H1 (cell line): ENCODE measurements around the gene CHST11. TPM values are rescaled to one million over a fixed set of nuclear protein-coding genes. Genes with fewer than 3 reads are reported as not detected.

ENCODE experiments used
- CTCF ChIA-PET: fragments of 300-600 bp; sonication (Branson Sonifier 250); formaldehyde crosslinking; loops from one replicate; lab custom pipeline; 2021; ENCODE audit not compliant: partially characterized antibody; lab: Charles Lee
- POLR2A ChIA-PET: fragments of 300-600 bp; sonication (Branson Sonifier 250); formaldehyde crosslinking; loops from one replicate; lab custom pipeline; 2021; ENCODE audit warnings: inconsistent platforms; ENCODE audit not compliant: partially characterized antibody; lab: Charles Lee
- DNase-seq, 2 experiments: peaks; one replicate each; pipeline versions ENCODE4 v3.0.0 to v3.0.0-alpha.2; 2010 to 2022; ENCODE audit warnings: low spot score in 2 of 2, low read depth in 1 of 2, mixed read lengths in 1 of 2
- FAIRE-seq: peaks from 2 replicates; lab custom pipeline; 2011; peaks lifted over from hg19 to GRCh38; lab: Jason Lieb, UNC
- H2AFZ ChIP-seq: 2 replicates; pipeline ENCODE4 v1.8.1; 2012; ENCODE audit warnings: low read length, inconsistent platforms
- H2AK5ac ChIP-seq: 2 replicates; pipeline ENCODE4 v1.6.1; 2013; ENCODE audit warnings: low read depth, low read length
- H2BK120ac ChIP-seq: replicated peaks from 2 replicates; pipeline ENCODE3; 2013; ENCODE audit warnings: low read depth, low read length, inconsistent platforms
- H2BK12ac ChIP-seq: 2 replicates; pipeline ENCODE4 v1.6.1; 2013; ENCODE audit warnings: low read depth, low read length
- H2BK15ac ChIP-seq: 2 replicates; pipeline ENCODE4 v1.6.1; 2013; ENCODE audit warnings: low read length
- H2BK20ac ChIP-seq: 2 replicates; pipeline ENCODE4 v1.6.1; 2013; ENCODE audit warnings: low read length
- H2BK5ac ChIP-seq: 2 replicates; pipeline ENCODE4 v1.6.1; 2013; ENCODE audit warnings: low read depth, low read length
- H3K14ac ChIP-seq: 2 replicates; pipeline ENCODE4 v1.6.1; 2013; ENCODE audit warnings: inconsistent platforms; ENCODE audit not compliant: insufficient read length
- H3K18ac ChIP-seq: 2 replicates; pipeline ENCODE4 v1.6.1; 2013; ENCODE audit warnings: low read length; ENCODE audit errors: extremely low read depth
- H3K23ac ChIP-seq: 2 replicates; pipeline ENCODE4 v1.6.1; 2013; ENCODE audit warnings: inconsistent platforms; ENCODE audit not compliant: insufficient read length
- H3K23me2 ChIP-seq: 2 replicates; pipeline ENCODE4 v1.6.1; 2013; ENCODE audit warnings: low read depth, low read length
- H3K27ac ChIP-seq: 2 replicates; pipeline ENCODE4 v1.6.1; 2011; ENCODE audit warnings: low read depth, low read length, inconsistent platforms
- H3K27me3 ChIP-seq, 4 experiments: replicated peaks in 1 of 4; 1 replicate in 1 of 4; 2 replicates in 3 of 4; pipeline versions ENCODE4 v1.6.1 to v1.8.1; 2011 to 2013; ENCODE audit warnings: low read length in 3 of 4, mild to moderate bottlenecking in 3 of 4, inconsistent platforms in 2 of 4, mixed read lengths in 2 of 4, moderate library complexity in 1 of 4; ENCODE audit not compliant: control insufficient read depth in 3 of 4, insufficient read depth in 3 of 4; ENCODE audit errors: extremely low read depth in 1 of 4
- H3K36me3 ChIP-seq, 4 experiments: 2 replicates each; pipeline versions ENCODE4 v1.6.1 to v1.8.1; 2011 to 2013; ENCODE audit warnings: mild to moderate bottlenecking in 4 of 4, low read length in 3 of 4, moderate library complexity in 2 of 4, control low read depth in 1 of 4, inconsistent platforms in 1 of 4; ENCODE audit not compliant: insufficient read depth in 4 of 4, control insufficient read depth in 2 of 4
- H3K4ac ChIP-seq: replicated peaks from 2 replicates; pipeline ENCODE3; 2013; ENCODE audit warnings: low read length, low read depth, mixed read lengths, inconsistent platforms; ENCODE audit not compliant: insufficient read length
- H3K4me1 ChIP-seq, 4 experiments: replicated peaks in 1 of 4; 1 replicate in 1 of 4; 2 replicates in 3 of 4; pipeline versions ENCODE4 v1.6.1 to v1.8.1; 2011 to 2013; ENCODE audit warnings: low read length in 3 of 4, inconsistent platforms in 2 of 4, mixed read lengths in 1 of 4; ENCODE audit not compliant: insufficient read depth in 4 of 4, control insufficient read depth in 3 of 4
- H3K4me2 ChIP-seq, 2 experiments: 2 replicates each; pipeline versions ENCODE4 v1.6.1 to v1.8.1; 2011 to 2013; ENCODE audit warnings: low read depth in 2 of 2, low read length in 2 of 2, control low read depth in 1 of 2, inconsistent platforms in 1 of 2, mild to moderate bottlenecking in 1 of 2; ENCODE audit not compliant: insufficient read depth in 1 of 2
- H3K4me3 ChIP-seq, 4 experiments: fragments of 200-600, 300-600 bp in 1 of 4; sonication (generic), shearing (Covaris generic), sonication (Bioruptor Twin) in 1 of 4; 2 replicates each; pipeline versions ENCODE4 v1.5.1 to v1.8.1; 2011 to 2016; ENCODE audit warnings: low read length in 4 of 4, low read depth in 3 of 4, control low read depth in 2 of 4, inconsistent platforms in 2 of 4, mild to moderate bottlenecking in 2 of 4, mixed read lengths in 1 of 4, moderate library complexity in 1 of 4; ENCODE audit not compliant: insufficient read depth in 2 of 4; ENCODE audit errors: extremely low read depth in 1 of 4
- H3K56ac ChIP-seq: replicated peaks from 2 replicates; pipeline ENCODE3; 2013; ENCODE audit warnings: low read depth, mild to moderate bottlenecking, mixed read lengths, low read length, inconsistent platforms; ENCODE audit not compliant: insufficient read length
- H3K79me1 ChIP-seq: 2 replicates; pipeline ENCODE4 v1.6.1; 2013; ENCODE audit warnings: low read depth, low read length, control low read depth
- H3K79me2 ChIP-seq, 2 experiments: 2 replicates each; pipeline versions ENCODE4 v1.6.1 to v1.8.1; 2012 to 2013; ENCODE audit warnings: low read length in 2 of 2, mild to moderate bottlenecking in 2 of 2, inconsistent platforms in 1 of 2; ENCODE audit not compliant: insufficient read depth in 2 of 2, control insufficient read depth in 1 of 2
- H3K9ac ChIP-seq, 4 experiments: replicated peaks in 1 of 4; 1 replicate in 1 of 4; 2 replicates in 3 of 4; pipeline versions ENCODE4 v1.6.1 to v1.8.1; 2011 to 2013; ENCODE audit warnings: low read depth in 3 of 4, low read length in 3 of 4, control low read depth in 2 of 4, mild to moderate bottlenecking in 2 of 4, moderate library complexity in 2 of 4, inconsistent platforms in 1 of 4; ENCODE audit errors: extremely low read depth in 1 of 4
- H3K9me3 ChIP-seq, 2 experiments: 2 replicates each; pipeline versions ENCODE4 v1.6.1 to v1.8.1; 2012 to 2013; ENCODE audit warnings: mild to moderate bottlenecking in 2 of 2, moderate library complexity in 2 of 2, control low read depth in 1 of 2, inconsistent platforms in 1 of 2, low read depth in 1 of 2, low read length in 1 of 2, mixed read lengths in 1 of 2; ENCODE audit not compliant: insufficient read depth in 2 of 2
- H4K20me1 ChIP-seq, 2 experiments: replicated peaks in 1 of 2; 2 replicates each; pipeline versions ENCODE3 to v1.8.1; 2011 to 2013; ENCODE audit warnings: inconsistent platforms in 2 of 2, low read length in 2 of 2, mild to moderate bottlenecking in 1 of 2; ENCODE audit not compliant: insufficient read depth in 2 of 2, control insufficient read depth in 1 of 2
- H4K5ac ChIP-seq: 2 replicates; pipeline ENCODE4 v1.6.1; 2013; ENCODE audit warnings: low read length, low read depth, mixed read lengths, inconsistent platforms; ENCODE audit not compliant: insufficient read length
- H4K8ac ChIP-seq: 2 replicates; pipeline ENCODE4 v1.8.0; 2013; ENCODE audit warnings: mild to moderate bottlenecking, moderate library complexity, low read length, inconsistent platforms; ENCODE audit not compliant: insufficient read depth; ENCODE audit errors: extremely low read depth
- H4K91ac ChIP-seq: replicated peaks from 2 replicates; pipeline ENCODE3; 2013; ENCODE audit warnings: low read length, mixed read lengths, inconsistent platforms; ENCODE audit not compliant: insufficient read length
- CHD1 ChIP-seq: IDR thresholded peaks from 2 replicates; pipeline ENCODE4 v1.6.1; 2012; ENCODE audit warnings: low read depth, low read length, improper control_type of control experiment
- CTBP2 ChIP-seq: IDR thresholded peaks from 2 replicates; pipeline ENCODE4 v1.7.0; 2011; ENCODE audit warnings: borderline replicate concordance, mild to moderate bottlenecking, moderate library complexity, mixed read lengths, low read length; ENCODE audit not compliant: insufficient read depth, insufficient read length
- EP300 ChIP-seq, 2 experiments: IDR thresholded peaks; 1 replicate in 1 of 2; 2 replicates in 1 of 2; pipeline ENCODE4 v1.6.1; 2011 to 2012; ENCODE audit warnings: low read depth in 2 of 2, low read length in 2 of 2, mild to moderate bottlenecking in 2 of 2, borderline replicate concordance in 1 of 2, inconsistent platforms in 1 of 2, moderate library complexity in 1 of 2
- KDM1A ChIP-seq: fragments of 200-600, 300-600 bp; sonication (generic); IDR thresholded peaks from 2 replicates; pipeline ENCODE4 v1.7.1; 2016; ENCODE audit warnings: mild to moderate bottlenecking, low read length, borderline replicate concordance
- KDM4A ChIP-seq: IDR thresholded peaks from one replicate; pipeline ENCODE4 v1.7.1; 2012; ENCODE audit warnings: low read depth, mild to moderate bottlenecking, moderate library complexity, low read length, inconsistent platforms; ENCODE audit not compliant: severe bottlenecking
- NANOG ChIP-seq: IDR thresholded peaks from 2 replicates; pipeline ENCODE4 v1.6.1; 2011; ENCODE audit warnings: low read length, low read depth, mild to moderate bottlenecking, inconsistent platforms; ENCODE audit not compliant: insufficient read depth, poor library complexity, severe bottlenecking
- RAD21 ChIP-seq, 2 experiments: IDR thresholded peaks in 1 of 2; conservative IDR thresholded peaks in 1 of 2; 2 replicates each; pipeline ENCODE4 v1.6.1; 2011; ENCODE audit warnings: low read depth in 2 of 2, low read length in 2 of 2, improper control_type of control experiment in 1 of 2, inconsistent platforms in 1 of 2, mild to moderate bottlenecking in 1 of 2, moderate library complexity in 1 of 2
- RXRA ChIP-seq: IDR thresholded peaks from 2 replicates; pipeline ENCODE4 v1.6.1; 2011; ENCODE audit warnings: low read depth, mild to moderate bottlenecking, low read length, moderate library complexity; ENCODE audit not compliant: insufficient read depth
- SP2 ChIP-seq: IDR thresholded peaks from 2 replicates; pipeline ENCODE4 v1.6.1; 2012; ENCODE audit warnings: mild to moderate bottlenecking, low read length, inconsistent platforms
- SRF ChIP-seq: IDR thresholded peaks from 2 replicates; pipeline ENCODE4 v1.6.1; 2011; ENCODE audit warnings: mild to moderate bottlenecking, low read depth, low read length, moderate library complexity
- TAF7 ChIP-seq: optimal IDR thresholded peaks from 2 replicates; pipeline ENCODE3; 2011; ENCODE audit warnings: low read depth, mild to moderate bottlenecking, inconsistent platforms, low read length, moderate library complexity, borderline replicate concordance
- WGBS, 2 experiments: shearing (Covaris generic) in 1 of 2; methylation state at CpG; one replicate each; pipeline versions ENCODE4 v1.1.6 to v1.1.7; 2013 to 2015; ENCODE audit warnings: low lambda C conversion rate in 2 of 2, mixed read lengths in 2 of 2, inconsistent platforms in 1 of 2, low coverage in 1 of 2, missing lambda C conversion rate in 1 of 2; ENCODE audit not compliant: insufficient replicate concordance in 2 of 2, insufficient coverage in 1 of 2, insufficient read length in 1 of 2; ENCODE audit errors: extremely low coverage in 1 of 2, missing lambda C conversion rate in 1 of 2; 5-methylcytosine and 5-hydroxymethylcytosine counted together
- polyA plus RNA-seq, 7 experiments: library from polyadenylated mRNA; depleted of rRNA in 3 of 7; stranded (reverse) in 5 of 7; unstranded in 2 of 7; fragments of >200 nt in 5 of 7; fragments of 200-250 nt in 2 of 7; gene quantifications; 1 replicate in 5 of 7; 2 replicates in 1 of 7; 4 replicates in 1 of 7; pipeline versions ENCODE4 v1.2.1 to v1.2.3, GENCODE V29; 2011 to 2013; ENCODE audit warnings: missing spikeins in 2 of 7, mixed read lengths in 2 of 7
- total RNA-seq: library from RNA; stranded (reverse); fragmentation: NEBNext Ultra II Directional; extraction: Animal tissue kit (Norgen Biotek cat#: 25700); gene quantifications from 2 replicates; pipeline ENCODE4 v1.2.1, GENCODE V29; 2021
- TF ChIP-seq, protein P1 (sequence below): IDR thresholded peaks from 2 replicates; pipeline ENCODE4 v1.6.1; 2011; ENCODE audit warnings: low read depth, mild to moderate bottlenecking, low read length; ENCODE audit not compliant: insufficient read depth

Gene CHST11
- total and polyA plus RNA-seq, 2 of the 8 experiments (the other 6 are each of a cell fraction or from before 2014, with no cell fraction given) = 14.4 to 20.8 TPM

DNA sequence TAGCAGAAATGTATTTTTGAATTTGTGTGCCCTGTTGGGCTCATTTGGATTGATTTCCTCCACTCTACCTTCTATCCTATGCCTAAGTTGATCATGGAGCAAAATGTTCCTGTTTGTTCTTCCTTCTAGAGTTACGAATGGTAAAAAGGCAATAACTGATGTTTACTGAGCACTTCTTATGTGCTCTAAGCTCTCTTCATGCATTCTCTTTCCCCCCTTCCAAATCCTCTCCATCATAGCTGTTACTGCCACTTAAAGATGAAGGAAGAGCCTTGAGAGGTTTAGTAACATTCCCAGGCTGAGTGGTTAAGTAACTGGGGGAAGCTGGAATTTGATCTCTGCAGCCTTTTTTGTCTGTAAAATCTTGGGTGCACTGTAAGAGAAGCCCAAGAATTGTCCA is 60.1 kb downstream of the CHST11 start:
- no peak overlapping the region for H3K4me2 ChIP-seq
- H3K79me2 ChIP-seq = peaks cover 0 to 6% of the 10 kb centered on the region in 2 experiments; a peak in 1 of 4 replicates
- H4K5ac ChIP-seq = no peak overlapping the region
- no peak overlapping the region for H2BK5ac ChIP-seq
- H3K9me3 ChIP-seq = no peaks in the 10 kb centered on the region
- no peak overlapping the region for H3K9ac ChIP-seq
- H4K91ac ChIP-seq = no peak overlapping the region
- H2BK120ac ChIP-seq = no peak overlapping the region
- H3K18ac ChIP-seq = no peak overlapping the region
- H3K56ac ChIP-seq = no peak overlapping the region
- ChIA-PET CTCF (interaction anchor here (1.2 to 1.5 kb wide), 2 partner anchors 10 to 34 kb away, joined by 3 to 5 read pairs; no protein-coding TSS in a partner anchor), POLR2A (interaction anchor here (1.0 kb wide), 1 partner anchor 19 kb away, joined by 3 read pairs; no protein-coding TSS in a partner anchor)
- WGBS, 2 experiments = 83% methylated on average over 1 of the region's 1 CpG; no CpG with 5 or more reads in 1 of the 2 experiments
- no peak overlapping the region for H3K23ac ChIP-seq
- no peak overlapping the region for H3K14ac ChIP-seq
- H3K27ac ChIP-seq = no peak overlapping the region
- H2AFZ ChIP-seq = no peak overlapping the region
- H3K4me3 ChIP-seq = no peak overlapping the region
- no peak overlapping the region for H2AK5ac ChIP-seq
- H3K36me3 ChIP-seq = no peaks in the 10 kb centered on the region
- H2BK12ac ChIP-seq = no peak overlapping the region
- no peak for FAIRE-seq
- H3K4me1 ChIP-seq = peaks cover 0 to 6% (median 2%) of the 10 kb centered on the region in 4 experiments; a peak in 3 of 7 replicates
- no peaks in the 10 kb centered on the region for H3K23me2 ChIP-seq
- peaks cover 8% of the 10 kb centered on the region for H3K79me1 ChIP-seq
- H3K4ac ChIP-seq = no peak overlapping the region
- H2BK15ac ChIP-seq = no peak overlapping the region
- H4K8ac ChIP-seq = no peak overlapping the region
- no peak for DNase-seq
- TF ChIP-seq CTBP2 (no peak), RXRA (no peak), CHD1 (no peak), SRF (no peak), SP2 (no peak), RAD21 (IDR thresholded peaks at IDR 0.05 in 1 of 2, conservative IDR thresholded peaks at IDR 0.05 in 1 of 2; ENCODE audit: low read depth in 2 of 2, low read length in 2 of 2) (no peak), EP300 (IDR thresholded peaks at IDR 0.05; ENCODE audit: borderline replicate concordance in 1 of 2, low read depth in 2 of 2, low read length in 2 of 2) (no peak), KDM4A (no peak), KDM1A (no peak), TAF7 (no peak), NANOG (no peak)
- TF ChIP-seq, protein P1, sequence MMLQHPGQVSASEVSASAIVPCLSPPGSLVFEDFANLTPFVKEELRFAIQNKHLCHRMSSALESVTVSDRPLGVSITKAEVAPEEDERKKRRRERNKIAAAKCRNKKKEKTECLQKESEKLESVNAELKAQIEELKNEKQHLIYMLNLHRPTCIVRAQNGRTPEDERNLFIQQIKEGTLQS = no peak
- H2BK20ac ChIP-seq = no peak overlapping the region
- H4K20me1 ChIP-seq = peaks cover 0 to 4% of the 10 kb centered on the region in 2 experiments
- H3K27me3 ChIP-seq = no peaks in the 10 kb centered on the region
